IMR-90 (cell line): ENCODE results near the gene TLNRD1. TPM values are rescaled to one million over a fixed set of nuclear protein-coding genes. Genes with fewer than 3 reads are reported as not detected.
"Not testable (repeated sequence)": the region's sequence is repeated elsewhere in the genome, so short reads cannot be mapped to it uniquely, and the experiment has no call there.

ENCODE experiments used
- ATAC-seq: fragments of 200-7000 bp; cut with Tn5 transposase; 2 replicates; pipeline ENCODE4 v1.9.1; 2020; ENCODE audit warnings: low read depth, mild to moderate bottlenecking, moderate library complexity
- BruUV-seq: library from RNA; stranded (reverse); fragments of 400-500 nt; replicated peaks from 2 replicates; lab custom pipeline; 2021; lab: Mats Ljungman, UMichigan
- CTCF ChIA-PET: fragments of 300-600 bp; formaldehyde crosslinking; extraction: SDS; loops from one replicate; lab custom pipeline; 2021; ENCODE audit warnings: antibody characterized with exemption; lab: Yijun Ruan, JAX
- POLR2A ChIA-PET: fragments of 300-600 bp; sonication (Branson Sonifier 250); formaldehyde crosslinking; loops from one replicate; lab custom pipeline; 2022; ENCODE audit warnings: antibody characterized with exemption; ENCODE audit not compliant: unreplicated experiment; lab: Charles Lee
- DNase-seq: peaks from one replicate; pipeline ENCODE4 v3.0.0; 2013
- H2AFZ ChIP-seq: replicated peaks from 2 replicates; pipeline ENCODE3; 2013; ENCODE audit warnings: low read length, mild to moderate bottlenecking; ENCODE audit not compliant: poor library complexity
- H2AK5ac ChIP-seq: 2 replicates; pipeline ENCODE4 v1.6.1; 2013; ENCODE audit warnings: low read depth, low read length, inconsistent platforms
- H2AK9ac ChIP-seq: replicated peaks from 2 replicates; pipeline ENCODE3; 2013; ENCODE audit warnings: mild to moderate bottlenecking, low read depth, low read length, moderate library complexity; ENCODE audit not compliant: poor library complexity
- H2BK120ac ChIP-seq: 2 replicates; pipeline ENCODE4 v1.6.1; 2013; ENCODE audit warnings: low read depth, low read length, inconsistent platforms
- H2BK15ac ChIP-seq: 3 replicates; pipeline ENCODE4 v1.6.1; 2013; ENCODE audit warnings: low read depth, low read length, inconsistent platforms
- H2BK20ac ChIP-seq: 2 replicates; pipeline ENCODE4 v1.6.1; 2013; ENCODE audit warnings: low read depth, mild to moderate bottlenecking, inconsistent platforms, low read length, moderate library complexity
- H2BK5ac ChIP-seq: 2 replicates; pipeline ENCODE4 v1.6.1; 2013; ENCODE audit warnings: mild to moderate bottlenecking, low read depth, low read length, inconsistent platforms; ENCODE audit not compliant: poor library complexity, severe bottlenecking
- H3K14ac ChIP-seq: replicated peaks from 2 replicates; pipeline ENCODE4 v1.6.1; 2013; ENCODE audit warnings: low read depth, low read length, inconsistent platforms
- H3K18ac ChIP-seq: 2 replicates; pipeline ENCODE4 v1.6.1; 2013; ENCODE audit warnings: low read depth, low read length, control low read depth
- H3K23ac ChIP-seq: 2 replicates; pipeline ENCODE4 v1.6.1; 2013; ENCODE audit warnings: low read depth, low read length, inconsistent platforms
- H3K27ac ChIP-seq: 2 replicates; pipeline ENCODE4 v1.5.1; 2013; ENCODE audit warnings: mild to moderate bottlenecking, control low read depth, low read length; ENCODE audit not compliant: insufficient read depth
- H3K27me3 ChIP-seq: 2 replicates; pipeline ENCODE4 v1.6.1; 2013; ENCODE audit warnings: low read length; ENCODE audit not compliant: control insufficient read depth, insufficient read depth
- H3K36me3 ChIP-seq: 2 replicates; pipeline ENCODE4 v1.6.1; 2013; ENCODE audit warnings: low read length, mixed read lengths; ENCODE audit not compliant: control insufficient read depth, insufficient read depth
- H3K4ac ChIP-seq: 2 replicates; pipeline ENCODE4 v1.6.1; 2013; ENCODE audit warnings: low read depth, low read length, inconsistent platforms
- H3K4me1 ChIP-seq: 2 replicates; pipeline ENCODE4 v1.6.1; 2013; ENCODE audit warnings: low read length, mixed read lengths; ENCODE audit not compliant: control insufficient read depth, insufficient read depth
- H3K4me2 ChIP-seq: 2 replicates; pipeline ENCODE4 v1.6.1; 2013; ENCODE audit warnings: low read depth, mild to moderate bottlenecking, control low read depth, low read length, moderate library complexity
- H3K4me3 ChIP-seq: 2 replicates; pipeline ENCODE4 v1.5.1; 2013; ENCODE audit warnings: low read depth, mild to moderate bottlenecking, control low read depth, low read length, moderate library complexity; ENCODE audit not compliant: insufficient read depth
- H3K56ac ChIP-seq: 2 replicates; pipeline ENCODE4 v1.6.1; 2013; ENCODE audit warnings: low read length, inconsistent platforms; ENCODE audit not compliant: insufficient read depth; ENCODE audit errors: extremely low read depth
- H3K79me1 ChIP-seq, 2 experiments: 2 replicates each; pipeline ENCODE4 v1.6.1; 2013; ENCODE audit warnings: low read length in 2 of 2, inconsistent platforms in 1 of 2, low read depth in 1 of 2
- H3K9ac ChIP-seq: 2 replicates; pipeline ENCODE4 v1.6.1; 2013; ENCODE audit warnings: low read depth, low read length, control low read depth
- H3K9me1 ChIP-seq: 2 replicates; pipeline ENCODE4 v1.6.1; 2013; ENCODE audit warnings: low read length, inconsistent platforms; ENCODE audit not compliant: insufficient read depth
- H3K9me3 ChIP-seq: 2 replicates; pipeline ENCODE4 v1.6.1; 2013; ENCODE audit warnings: low read length; ENCODE audit not compliant: control insufficient read depth, insufficient read depth
- H4K20me1 ChIP-seq: 2 replicates; pipeline ENCODE4 v1.6.1; 2013; ENCODE audit warnings: low read length, inconsistent platforms; ENCODE audit not compliant: insufficient read depth
- H4K5ac ChIP-seq: 2 replicates; pipeline ENCODE4 v1.6.1; 2013; ENCODE audit warnings: mild to moderate bottlenecking, low read depth, low read length, control low read depth
- H4K8ac ChIP-seq, 2 experiments: 2 replicates each; pipeline ENCODE4 v1.6.1; 2013; ENCODE audit warnings: low read depth in 2 of 2, low read length in 2 of 2, control low read depth in 1 of 2, inconsistent platforms in 1 of 2
- H4K91ac ChIP-seq: 2 replicates; pipeline ENCODE4 v1.6.1; 2013; ENCODE audit warnings: low read depth, low read length, inconsistent platforms; ENCODE audit not compliant: insufficient read depth
- dilution Hi-C: fragments of 300-500 bp; cut with HindIII; formaldehyde crosslinking; loops from one replicate; pipeline ENCODE4 v1.14.3; 2018; ENCODE audit warnings: low sequenced_read_pairs; ENCODE audit not compliant: unreplicated experiment
- in situ Hi-C: fragments of 300-500 bp; cut with MboI; formaldehyde crosslinking; loops from 3 replicates; pipeline ENCODE4 v1.14.3; 2019; ENCODE audit warnings: low sequenced_read_pairs, inconsistent platforms, mixed read lengths
- intact Hi-C: fragments of 100-400 bp; cut with micrococcal nuclease; formaldehyde crosslinking; loops from 2 replicates; pipeline ENCODE4 v1.10.0; 2022
- polyA plus RNA-seq, 3 experiments: library from polyadenylated mRNA; depleted of rRNA; stranded (reverse); fragments of >200 nt; gene quantifications; 2 replicates each; pipeline ENCODE4 v1.2.3, GENCODE V29; 2012; ENCODE audit warnings: low replicate concordance in 1 of 3
- total RNA-seq: library from RNA; depleted of rRNA; stranded (reverse); fragments of >200 nt; gene quantifications from 2 replicates; pipeline ENCODE4 v1.2.3, GENCODE V29; 2012

Gene TLNRD1
- total and polyA plus RNA-seq, 2 of the 4 experiments (the other 2 are of a cell fraction), result 2.2 to 6.8 TPM

GRCh38 chr15:80965454-80965853 is 35.3 kb upstream of the TLNRD1 start:
- H3K4ac ChIP-seq, H2BK20ac ChIP-seq, BruUV-seq, H4K5ac ChIP-seq, H3K23ac ChIP-seq, H3K9me3 ChIP-seq, H3K4me2 ChIP-seq, H3K14ac ChIP-seq, H3K27ac ChIP-seq, H2AK5ac ChIP-seq, H2BK120ac ChIP-seq, CTCF ChIA-PET, H3K18ac ChIP-seq, H2BK5ac ChIP-seq, dilution Hi-C loops, H4K8ac ChIP-seq, intact Hi-C loops, DNase-seq, H3K27me3 ChIP-seq, ATAC-seq, H3K36me3 ChIP-seq, H2AFZ ChIP-seq, H2AK9ac ChIP-seq, H3K56ac ChIP-seq, H3K4me3 ChIP-seq, H4K91ac ChIP-seq, H2BK15ac ChIP-seq, POLR2A ChIA-PET, H3K9ac ChIP-seq: not testable (repeated sequence)
- Histone ChIP-seq H3K9me1 (peaks cover 15% of the 10 kb centered on the region), H3K79me1 (peaks cover 9 to 15% of the 10 kb centered on the region in 2 experiments; a peak in 2 of 4 replicates), H3K4me1 (peaks cover 13% of the 10 kb centered on the region), H4K20me1 (peaks cover 12% of the 10 kb centered on the region; the same call in 1 of the 2 replicates)
- in situ Hi-C loops, result loop anchor here (5.0 kb wide), 1 partner anchor 508 kb away; no protein-coding TSS in a partner anchor
